CD4-positive, alpha-beta T cell treated with Interleukin-4 for 4 hours (primary cell): Measurements from ENCODE around the gene HBP1.
"Not testable (repeated sequence)": the region's sequence is repeated elsewhere in the genome, so short reads cannot be mapped to it uniquely, and the experiment has no call there.

Source experiments
- DNase-seq: peaks from one replicate; pipeline ENCODE4 v3.0.0-alpha.2; 2020

The HBP1 gene

DNA sequence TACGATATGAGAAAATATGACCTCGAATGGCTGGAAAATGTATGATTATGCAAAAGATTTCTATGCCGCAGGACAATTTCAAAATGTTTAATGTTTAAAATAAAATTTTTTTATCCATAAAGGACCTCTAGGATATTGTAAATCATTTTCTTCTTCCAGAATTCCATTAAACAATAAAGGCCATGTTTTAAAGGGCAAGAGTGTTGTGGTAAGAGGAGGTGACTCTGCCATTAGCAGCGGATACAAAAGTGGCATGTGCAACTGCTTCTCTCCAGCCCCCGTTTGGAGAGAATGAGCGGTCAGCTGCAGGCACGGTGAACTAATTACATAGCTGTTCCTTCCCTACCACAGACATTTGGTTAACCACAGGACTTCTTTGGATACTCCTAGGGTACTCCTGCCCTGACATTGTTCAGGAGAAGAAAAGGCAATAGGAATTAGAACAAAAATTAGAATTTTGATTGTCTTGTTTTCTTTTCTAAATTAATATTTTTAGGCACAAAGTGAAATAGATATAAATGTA lies 63.8 kb downstream of the HBP1 start:
- no peak for DNase-seq

DNA sequence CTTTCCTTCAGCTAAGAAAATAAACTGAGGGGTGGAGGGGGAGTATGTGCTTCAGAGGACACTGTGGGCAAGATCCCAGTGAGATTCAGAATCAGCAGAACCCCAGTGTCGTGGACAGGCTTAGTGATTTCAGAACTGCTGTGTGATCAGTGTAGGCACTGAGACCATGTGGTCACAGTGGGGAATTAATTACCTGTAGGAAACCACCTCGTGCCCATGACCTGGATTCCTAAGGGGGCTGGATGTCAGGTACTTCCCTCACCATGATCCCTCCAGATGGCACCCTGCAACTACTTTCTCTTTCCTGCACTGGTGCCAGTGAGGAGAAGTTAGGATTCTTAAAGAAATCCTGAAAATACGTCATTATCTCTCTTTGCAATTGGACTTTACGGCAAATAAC lies 64.4 kb downstream of the HBP1 start:
- DNase-seq, result no peak

DNA sequence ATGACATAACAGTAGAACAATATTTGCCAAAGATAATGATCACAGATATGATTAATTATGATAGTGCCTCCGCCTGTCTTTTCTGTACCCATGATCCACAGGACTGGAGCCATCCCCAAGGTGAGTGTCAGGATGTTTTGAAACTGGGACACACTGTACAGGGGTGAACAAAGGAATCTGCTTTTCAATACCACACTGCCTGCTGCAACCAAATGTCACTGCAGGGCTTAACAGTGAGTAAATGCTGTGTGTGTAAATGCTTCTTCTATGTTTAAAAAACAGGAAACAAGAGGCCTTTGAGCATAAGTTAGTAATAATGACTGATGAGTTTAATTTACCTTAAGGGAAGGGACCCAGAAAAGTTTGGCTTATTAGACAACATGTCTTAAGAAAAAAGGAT lies 65.2 kb downstream of the HBP1 start:
- DNase-seq, result no peak

DNA sequence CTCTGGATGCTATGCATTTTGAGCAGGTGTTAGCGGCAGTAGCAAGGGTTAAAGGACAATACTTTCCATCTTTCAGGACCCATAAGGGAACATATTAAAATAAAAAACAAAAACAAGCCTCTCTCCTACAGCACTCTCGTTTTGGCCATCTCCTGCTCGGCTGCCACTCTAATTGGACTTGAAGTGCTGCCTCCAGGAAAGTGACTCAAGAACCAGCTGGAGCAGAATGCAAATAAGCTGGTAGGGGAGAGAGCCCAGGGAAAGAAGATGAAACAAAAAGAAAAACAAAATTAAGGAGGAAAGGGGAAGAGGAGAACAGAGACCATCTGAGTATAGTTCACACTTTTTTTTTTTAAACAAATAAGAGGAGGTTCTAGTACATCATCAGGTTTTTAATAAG lies 65.6 kb downstream of the HBP1 start:
- DNase-seq, result no peak

DNA sequence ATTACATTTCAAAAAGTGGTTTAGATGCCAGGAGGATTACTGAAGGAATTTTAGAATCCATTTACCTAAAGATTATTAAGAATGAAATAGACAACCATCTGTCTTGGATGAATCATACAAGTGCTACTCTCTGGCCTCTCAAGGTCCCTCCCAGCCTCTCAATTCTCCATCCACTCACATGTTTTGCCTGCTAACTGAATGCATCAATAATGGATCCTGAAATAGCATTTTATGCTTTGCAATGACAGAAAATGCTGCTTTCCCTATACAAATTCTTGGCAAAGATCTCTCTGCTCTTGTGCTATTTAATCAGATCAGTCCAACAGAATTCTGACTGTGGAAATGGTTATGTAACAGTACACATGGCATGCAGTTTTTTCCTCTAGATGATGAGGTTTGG lies 68.1 kb downstream of the HBP1 start:
- no peak for DNase-seq

DNA sequence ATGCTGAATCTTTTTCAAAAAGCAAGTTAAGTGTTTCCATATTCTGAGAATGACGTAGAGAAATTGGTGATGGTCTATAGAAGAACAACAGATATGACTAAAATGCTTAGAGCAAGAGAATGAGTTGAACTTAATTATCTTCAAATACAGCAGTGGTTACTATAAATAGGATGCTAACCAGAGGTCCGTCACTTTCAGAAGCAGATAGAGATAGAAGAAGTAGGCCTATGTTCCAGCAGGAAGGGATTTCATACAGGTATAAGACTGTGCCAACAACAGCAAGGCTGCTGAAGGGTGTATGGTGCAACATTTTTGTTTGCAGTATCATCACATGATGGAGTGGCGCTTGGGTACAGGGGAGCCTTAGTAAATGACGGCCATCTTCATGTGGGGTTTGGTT lies 68.6 kb downstream of the HBP1 start:
- no peak for DNase-seq

DNA sequence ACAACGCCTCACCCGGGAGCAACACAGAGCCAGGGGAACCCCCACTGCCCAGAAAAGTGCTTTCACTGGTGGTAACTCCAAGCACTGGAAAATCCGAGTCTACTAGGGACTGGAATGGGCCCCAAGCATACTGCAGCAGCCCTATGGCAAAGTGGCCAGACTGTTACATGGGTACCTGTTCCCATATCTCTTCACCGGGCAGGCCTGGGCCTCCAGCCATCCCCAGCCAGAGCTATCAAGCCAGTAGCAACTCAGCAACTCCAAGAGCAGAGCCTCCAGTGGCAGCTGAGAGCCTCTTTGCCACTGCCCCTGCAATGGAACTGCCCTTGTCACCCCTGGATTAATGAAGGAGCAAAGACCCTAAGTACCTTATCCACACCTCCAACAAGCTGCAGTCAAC lies 73.5 kb downstream of the HBP1 start:
- DNase-seq, result no peak

DNA sequence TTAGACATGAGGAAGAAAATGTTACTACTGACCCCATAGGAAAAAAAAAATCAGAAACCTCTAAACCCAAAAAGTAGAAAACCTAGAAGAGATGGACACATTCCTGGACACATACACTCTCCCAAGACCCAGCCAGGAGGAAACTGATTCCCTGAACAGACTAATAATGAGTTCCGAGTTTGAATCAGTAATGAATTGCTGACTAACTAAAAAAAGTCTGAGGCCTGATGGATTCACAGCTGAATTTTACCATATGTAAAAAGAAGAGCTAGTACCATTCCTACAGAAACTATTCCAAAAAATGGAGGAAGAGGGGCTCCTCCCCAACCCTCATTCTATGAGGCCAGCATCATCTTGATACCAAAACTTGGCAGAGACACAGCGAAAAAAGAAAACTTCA lies 75.8 kb downstream of the HBP1 start:
- DNase-seq, result no peak

DNA sequence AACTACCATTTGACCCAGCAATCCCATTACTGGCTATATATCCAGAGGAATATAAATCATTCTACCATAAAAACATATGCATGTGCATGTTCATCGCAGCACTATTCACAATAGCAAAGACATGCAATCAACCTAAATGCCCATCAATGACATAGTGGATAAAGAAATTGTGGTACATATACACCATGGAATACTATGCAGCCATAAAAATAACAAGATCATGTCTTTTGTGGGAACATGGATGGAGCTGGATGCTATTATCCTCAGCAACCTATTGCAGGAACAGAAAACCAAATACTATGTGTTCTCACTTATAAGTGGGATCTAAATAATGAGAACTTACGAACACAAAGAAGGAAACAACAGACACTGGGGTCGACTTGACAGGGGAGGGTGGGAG lies 78.0 kb downstream of the HBP1 start:
- not testable (repeated sequence) for DNase-seq

DNA sequence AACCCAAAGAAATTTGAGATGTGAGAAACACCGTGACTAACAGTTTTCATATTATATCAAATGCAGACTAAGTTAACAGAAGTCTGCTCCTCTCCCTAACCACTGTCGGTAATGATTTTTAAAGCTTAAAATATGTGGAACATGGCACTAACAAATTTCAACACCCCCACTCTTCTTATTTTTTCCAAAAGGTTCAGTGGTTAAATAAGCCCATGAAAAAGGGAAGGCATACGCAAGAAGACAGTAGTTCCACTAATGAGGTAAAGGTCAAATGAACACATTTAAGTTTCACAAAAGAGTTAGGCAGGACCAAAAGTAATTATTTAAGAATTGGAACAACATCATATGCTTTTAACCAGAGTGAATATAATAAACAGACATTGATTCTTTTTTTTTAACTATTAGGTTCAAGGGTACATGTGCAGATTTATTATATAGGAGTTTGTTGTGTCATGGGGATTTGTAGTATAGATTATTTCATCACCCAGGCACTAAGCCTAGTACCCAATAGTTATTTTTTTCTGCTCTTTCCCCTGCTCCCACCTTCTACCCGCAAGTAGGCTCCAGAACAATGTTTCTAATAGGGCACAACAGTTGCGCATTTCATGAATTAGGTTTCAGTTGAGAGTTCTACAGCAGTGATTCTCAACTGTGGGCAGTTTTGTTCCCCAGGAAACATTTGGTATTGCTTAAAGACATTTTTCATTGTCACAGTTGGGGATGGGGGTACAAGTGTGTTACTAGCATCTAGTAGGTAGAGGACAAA lies 79.9 kb downstream of the HBP1 start:
- no peak for DNase-seq

DNA sequence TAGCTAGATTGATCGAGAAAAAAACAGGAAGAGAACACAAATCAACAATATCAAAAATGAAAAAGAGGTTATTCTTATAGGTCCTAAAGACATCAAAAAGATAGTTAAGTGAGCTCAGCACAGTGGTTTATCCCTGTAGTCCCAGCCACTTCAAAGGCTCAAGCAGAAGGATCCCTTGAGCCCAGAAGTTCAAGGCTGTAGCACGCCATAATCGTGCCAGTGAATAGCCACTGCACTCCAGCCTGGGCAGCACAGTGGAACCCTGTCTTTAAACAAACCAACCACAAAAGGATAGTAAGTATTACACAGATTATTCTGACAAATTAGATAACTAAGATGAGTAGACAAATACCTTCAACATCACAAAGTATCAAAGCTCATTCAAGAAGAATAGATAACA lies 83.2 kb downstream of the HBP1 start:
- DNase-seq, result no peak
